NT2/D1 (cell line): ENCODE measurements around the gene PNPLA7.
"Not testable (repeated sequence)": the region's sequence is repeated elsewhere in the genome, so short reads cannot be mapped to it uniquely, and the experiment has no call there.

ENCODE experiments used
- DNase-seq: peaks from one replicate; pipeline ENCODE4 v3.0.0-alpha.2; 2011; ENCODE audit warnings: low read depth, low spot score
- H3K27me3 ChIP-seq: 2 replicates; pipeline ENCODE4 v1.6.0; 2011; ENCODE audit warnings: mild to moderate bottlenecking; ENCODE audit not compliant: insufficient read length, insufficient read depth
- H3K36me3 ChIP-seq: 2 replicates; pipeline ENCODE4 v1.6.1; 2011; ENCODE audit warnings: mild to moderate bottlenecking, low read length, mixed read lengths; ENCODE audit not compliant: insufficient read depth, insufficient read length
- H3K4me1 ChIP-seq: 2 replicates; pipeline ENCODE4 v1.5.1; 2011; ENCODE audit not compliant: insufficient read depth, insufficient read length
- H3K4me3 ChIP-seq: 2 replicates; pipeline ENCODE4 v1.5.1; 2011; ENCODE audit warnings: low read depth; ENCODE audit not compliant: insufficient read length
- H3K9ac ChIP-seq: 2 replicates; pipeline ENCODE4 v1.6.0; 2011; ENCODE audit warnings: low read depth; ENCODE audit not compliant: insufficient read length
- H3K9me3 ChIP-seq: 2 replicates; pipeline ENCODE4 v1.5.1; 2011; ENCODE audit warnings: mild to moderate bottlenecking, low read length; ENCODE audit not compliant: insufficient read depth
- SUZ12 ChIP-seq: IDR thresholded peaks from 2 replicates; pipeline ENCODE4 v1.6.1; 2011; ENCODE audit not compliant: insufficient read length, insufficient read depth; ENCODE audit errors: extremely low read depth
- YY1 ChIP-seq: IDR thresholded peaks from 2 replicates; pipeline ENCODE4 v1.6.1; 2011; ENCODE audit not compliant: insufficient read length, insufficient read depth
- ZNF274 ChIP-seq: IDR thresholded peaks from 2 replicates; pipeline ENCODE4 v1.6.1; 2011; ENCODE audit warnings: mild to moderate bottlenecking, low read depth, low read length

The PNPLA7 gene

GRCh38 chr9:137411260-137411644 lies 138.9 kb downstream of the PNPLA7 start:
- Histone ChIP-seq H3K4me3 (no peak overlapping the region), H3K4me1 (peaks cover 21% of the 10 kb centered on the region), H3K36me3 (no peaks in the 10 kb centered on the region), H3K27me3 (no peaks in the 10 kb centered on the region), H3K9ac (no peak overlapping the region), H3K9me3 (no peaks in the 10 kb centered on the region)
- TF ChIP-seq ZNF274 (no peak), SUZ12 (no peak), YY1 (no peak)
- no peak for DNase-seq

DNA sequence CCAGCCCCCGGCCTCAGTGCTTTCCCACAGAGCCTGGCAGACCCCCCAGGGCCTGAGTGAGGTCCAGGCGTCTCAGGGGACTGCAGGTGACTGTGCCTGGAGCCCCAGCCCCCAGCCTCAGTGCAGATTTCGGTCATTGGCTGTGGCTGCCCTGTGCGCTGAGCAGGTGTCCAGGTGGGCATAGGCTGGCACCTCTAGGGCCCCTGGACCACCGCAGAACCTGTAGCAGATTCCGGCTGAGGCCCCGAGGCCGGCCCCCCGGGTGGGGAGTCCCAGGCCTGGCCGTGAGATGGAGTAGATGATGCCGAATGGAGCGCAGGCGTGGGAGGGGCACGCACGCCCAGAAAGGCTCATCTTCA lies 139.3 kb downstream of the PNPLA7 start:
- Histone ChIP-seq H3K9me3 (no peaks in the 10 kb centered on the region), H3K36me3 (no peaks in the 10 kb centered on the region), H3K9ac (peak overlapping the region; percentile 8), H3K27me3 (no peaks in the 10 kb centered on the region), H3K4me1 (peaks cover 22% of the 10 kb centered on the region), H3K4me3 (no peak overlapping the region)
- DNase-seq = no peak
- no peak for TF ChIP-seq SUZ12
- TF ChIP-seq ZNF274 = no peak
- TF ChIP-seq YY1 = no peak

DNA sequence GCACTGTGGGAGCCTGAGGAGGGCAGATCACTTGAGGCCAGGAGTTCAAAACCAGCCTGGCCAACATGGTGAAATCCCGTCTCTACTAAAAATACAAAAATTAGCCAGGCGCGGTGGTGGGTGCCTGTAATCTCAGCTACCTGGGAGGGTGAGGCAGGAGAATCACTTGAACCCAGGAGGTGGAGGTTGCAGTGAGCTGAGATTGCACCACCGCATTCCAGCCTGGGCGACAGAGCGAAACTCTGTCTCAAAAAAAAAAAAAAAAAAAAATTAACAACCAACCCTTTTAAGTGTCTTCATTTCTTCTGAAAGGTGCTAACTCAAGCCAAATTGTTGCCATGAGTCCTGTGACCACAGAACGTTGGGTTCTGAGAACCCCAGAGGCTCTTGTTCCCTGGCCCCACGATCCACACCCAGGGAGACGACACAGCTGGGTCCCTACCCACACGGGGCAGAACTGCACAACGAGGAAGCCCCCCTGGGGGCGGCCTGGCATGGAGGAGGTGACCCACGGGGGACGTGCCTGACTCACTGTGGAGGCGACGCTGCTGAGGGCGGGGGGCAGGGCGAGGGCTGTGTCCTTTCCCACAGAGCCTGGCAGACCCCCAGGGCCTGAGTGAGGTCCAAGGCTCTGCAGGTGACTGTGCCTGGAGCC lies 139.8 kb downstream of the PNPLA7 start:
- H3K4me3 ChIP-seq, DNase-seq, H3K9me3 ChIP-seq, H3K36me3 ChIP-seq, H3K27me3 ChIP-seq: not testable (repeated sequence)
- peaks cover 22% of the 10 kb centered on the region for H3K4me1 ChIP-seq
- peak overlapping the region; percentile 8 for H3K9ac ChIP-seq
